HepG2 (cell line): ENCODE measurements around the gene DCST2. TPM values are rescaled to one million over a fixed set of nuclear protein-coding genes. Genes with fewer than 3 reads are reported as not detected.

Experiments
- DNMT3B ChIP-seq: conservative IDR thresholded peaks from 2 replicates; pipeline ENCODE4 v1.6.1; 2016; ENCODE audit warnings: missing biosample characterization, control low read depth
- GZF1 ChIP-seq: sonication (generic); formaldehyde crosslinking; IDR thresholded peaks from 2 replicates; pipeline ENCODE4 v1.5.1; 2020; ENCODE audit warnings: mild to moderate bottlenecking, missing genetic modification reagents
- KLF6 ChIP-seq: IDR thresholded peaks from 2 replicates; pipeline ENCODE4 v1.8.0; 2016; ENCODE audit warnings: missing biosample characterization, missing genetic modification reagents
- NFRKB ChIP-seq: fragments of 450-650 bp; IDR thresholded peaks from 2 replicates; pipeline ENCODE4 v1.6.1; 2017
- NR2C2 ChIP-seq: sonication (generic); formaldehyde crosslinking; IDR thresholded peaks from 2 replicates; pipeline ENCODE4 v1.4.0; 2020; ENCODE audit warnings: missing genetic modification reagents, mild to moderate bottlenecking, moderate library complexity, borderline replicate concordance
- PAF1 ChIP-seq: IDR thresholded peaks from 2 replicates; pipeline ENCODE4 v1.6.1; 2016; ENCODE audit warnings: missing genetic modification reagents, missing compliant biosample characterization
- PRDM15 ChIP-seq: sonication (generic); formaldehyde crosslinking; IDR thresholded peaks from 2 replicates; pipeline ENCODE4 v1.4.0; 2020; ENCODE audit warnings: missing genetic modification reagents
- RNF2 ChIP-seq: fragments of 450-650 bp; conservative IDR thresholded peaks from 2 replicates; pipeline ENCODE4 v1.6.1; 2016; ENCODE audit warnings: low read depth
- SNAPC4 ChIP-seq: sonication (generic); formaldehyde crosslinking; IDR thresholded peaks from 2 replicates; pipeline ENCODE4 v1.4.0; 2020; ENCODE audit warnings: mild to moderate bottlenecking, missing genetic modification reagents
- SUZ12 ChIP-seq: fragments of 150-350 bp; IDR thresholded peaks from 2 replicates; pipeline ENCODE4 v1.6.1; 2014; ENCODE audit warnings: low read depth, low read length
- ZGPAT ChIP-seq: IDR thresholded peaks from 2 replicates; pipeline ENCODE4 v1.6.1; 2016; ENCODE audit warnings: mild to moderate bottlenecking
- ZNF205 ChIP-seq: IDR thresholded peaks from 2 replicates; pipeline ENCODE4 v1.6.1; 2018; ENCODE audit warnings: missing biosample characterization, missing genetic modification reagents
- ZNF280D ChIP-seq: sonication (generic); formaldehyde crosslinking; IDR thresholded peaks from 2 replicates; pipeline ENCODE4 v1.5.1; 2020; ENCODE audit warnings: mild to moderate bottlenecking, missing genetic modification reagents
- ZNF510 ChIP-seq: sonication (generic); formaldehyde crosslinking; IDR thresholded peaks from 2 replicates; pipeline ENCODE4 v1.4.0; 2020; ENCODE audit warnings: low read depth, mild to moderate bottlenecking, missing genetic modification reagents
- ZNF615 ChIP-seq: sonication (generic); formaldehyde crosslinking; IDR thresholded peaks from 2 replicates; pipeline ENCODE4 v1.5.0; 2020; ENCODE audit warnings: mild to moderate bottlenecking, missing genetic modification reagents, borderline replicate concordance
- ZNF766 ChIP-seq: sonication (generic); formaldehyde crosslinking; IDR thresholded peaks from 2 replicates; pipeline ENCODE4 v1.5.0; 2020; ENCODE audit warnings: missing genetic modification reagents, borderline replicate concordance
- ZNF878 ChIP-seq: sonication (generic); formaldehyde crosslinking; IDR thresholded peaks from 2 replicates; pipeline ENCODE4 v1.8.1; 2023; ENCODE audit warnings: mild to moderate bottlenecking, missing genetic modification reagents, moderate library complexity
- polyA plus RNA-seq, 8 experiments: library from polyadenylated mRNA; depleted of rRNA in 3 of 8; stranded (reverse) in 7 of 8; unstranded in 1 of 8; fragments of >200 nt; fragmentation: Illumina TruSeq in 4 of 8; extraction: Trizol in 4 of 8; gene quantifications; 2 replicates each; pipeline versions ENCODE4 v1.2.1 to v1.2.3, GENCODE V29; 2011 to 2016; ENCODE audit warnings: low read depth in 4 of 8, missing spikeins in 1 of 8, mixed read lengths in 1 of 8; ENCODE audit not compliant: insufficient read depth in 1 of 8
- total RNA-seq, 5 experiments: library from RNA; depleted of rRNA; stranded (reverse); fragments of >200 nt; fragmentation: Illumina TruSeq; extraction: Trizol; gene quantifications; 2 replicates each; pipeline ENCODE4 v1.2.3, GENCODE V29; 2016; ENCODE audit warnings: low read depth in 1 of 5

Gene DCST2
- total and polyA plus RNA-seq, 2 of the 13 experiments (the other 11 are each of a cell fraction or from before 2014, with no cell fraction given) = 0.74 TPM; not detected in 1

GRCh38 chr1:154974808-154975408 lies 58.7 kb downstream of the DCST2 start (continued):
- TF ChIP-seq GZF1 = 0 out of 2 replicates have a peak, but pooled peaks have one; percentile 50
- TF ChIP-seq ZGPAT (CRISPR knock-in tag) = no peak
- TF ChIP-seq SUZ12 = no peak
- TF ChIP-seq NFRKB = no peak
- no peak for TF ChIP-seq SNAPC4 (CRISPR knock-in tag)
- TF ChIP-seq KLF6 (CRISPR knock-in tag) = peak; percentile 66
- no peak for TF ChIP-seq PRDM15
- TF ChIP-seq ZNF878 (CRISPR knock-in tag) = no peak
- peak; percentile 13; the same call in 1 of the 2 replicates for TF ChIP-seq ZNF510 (CRISPR knock-in tag)
- TF ChIP-seq ZNF766 = 0 out of 2 replicates have a peak, but pooled peaks have one; percentile 14
- no peak for TF ChIP-seq NR2C2 (CRISPR knock-in tag)
- no peak for TF ChIP-seq ZNF205 (CRISPR knock-in tag)
- no peak for TF ChIP-seq PAF1 (CRISPR knock-in tag)
- TF ChIP-seq RNF2 = no peak; the same call in 1 of the 2 replicates
- TF ChIP-seq DNMT3B (CRISPR knock-in tag) = no peak; the same call in 1 of the 2 replicates
- no peak for TF ChIP-seq ZNF615 (CRISPR knock-in tag)
- 0 out of 2 replicates have a peak, but pooled peaks have one; percentile 16 for TF ChIP-seq ZNF280D
